Right atrium auricular region (tissue), 2 donors: Measurements from ENCODE around the gene PXDN. TPM values are rescaled to one million over a fixed set of nuclear protein-coding genes. Genes with fewer than 3 reads are reported as not detected.
"Not testable (repeated sequence)": the region's sequence is repeated elsewhere in the genome, so short reads cannot be mapped to it uniquely, and the experiment has no call there.

ENCODE experiments used
- DNase-seq: peaks from one replicate; pipeline ENCODE4 v3.0.0-alpha.2; 2019; ENCODE audit warnings: low spot score
- H3K27ac ChIP-seq, 2 donors: fragments of 200-600 bp; sonication (generic); 1 replicate in 1 of 2; 2 replicates in 1 of 2; pipeline ENCODE4 v1.5.1; 2016 to 2019
- H3K27me3 ChIP-seq, 2 donors: fragments of 200-600 bp; sonication (generic); one replicate each; pipeline versions ENCODE4 v1.5.1 to v1.6.0; 2017 to 2019
- H3K36me3 ChIP-seq: fragments of 200-600 bp; sonication (generic); one replicate; pipeline ENCODE4 v1.5.1; 2016
- H3K4me1 ChIP-seq, 2 donors: fragments of 200-600 bp; sonication (generic); one replicate each; pipeline versions ENCODE4 v1.5.1 to v1.6.0; 2017 to 2019
- H3K4me3 ChIP-seq, 2 donors: fragments of 200-600 bp; sonication (generic); 1 replicate in 1 of 2; 2 replicates in 1 of 2; pipeline ENCODE4 v1.5.1; 2017 to 2019; ENCODE audit warnings: mild to moderate bottlenecking in 1 of 2, moderate library complexity in 1 of 2
- H3K9me3 ChIP-seq, 2 donors: fragments of 200-600 bp; sonication (generic); one replicate each; pipeline ENCODE4 v1.5.1; 2019
- total RNA-seq, 2 donors: library from RNA; depleted of rRNA; stranded (reverse); fragments of >200 nt; gene quantifications; one replicate each; pipeline ENCODE4 v1.1.0, GENCODE V29; 2016
- TF ChIP-seq, protein P1 (sequence below), 2 donors: fragments of 200-600 bp; sonication (generic); IDR thresholded peaks; one replicate each; pipeline ENCODE4 v1.5.1; 2019; ENCODE audit warnings: antibody characterized with exemption in 2 of 2

The PXDN gene
- total RNA-seq, 2 donors from 2014 or later = 25.4 to 26.9 TPM

DNA sequence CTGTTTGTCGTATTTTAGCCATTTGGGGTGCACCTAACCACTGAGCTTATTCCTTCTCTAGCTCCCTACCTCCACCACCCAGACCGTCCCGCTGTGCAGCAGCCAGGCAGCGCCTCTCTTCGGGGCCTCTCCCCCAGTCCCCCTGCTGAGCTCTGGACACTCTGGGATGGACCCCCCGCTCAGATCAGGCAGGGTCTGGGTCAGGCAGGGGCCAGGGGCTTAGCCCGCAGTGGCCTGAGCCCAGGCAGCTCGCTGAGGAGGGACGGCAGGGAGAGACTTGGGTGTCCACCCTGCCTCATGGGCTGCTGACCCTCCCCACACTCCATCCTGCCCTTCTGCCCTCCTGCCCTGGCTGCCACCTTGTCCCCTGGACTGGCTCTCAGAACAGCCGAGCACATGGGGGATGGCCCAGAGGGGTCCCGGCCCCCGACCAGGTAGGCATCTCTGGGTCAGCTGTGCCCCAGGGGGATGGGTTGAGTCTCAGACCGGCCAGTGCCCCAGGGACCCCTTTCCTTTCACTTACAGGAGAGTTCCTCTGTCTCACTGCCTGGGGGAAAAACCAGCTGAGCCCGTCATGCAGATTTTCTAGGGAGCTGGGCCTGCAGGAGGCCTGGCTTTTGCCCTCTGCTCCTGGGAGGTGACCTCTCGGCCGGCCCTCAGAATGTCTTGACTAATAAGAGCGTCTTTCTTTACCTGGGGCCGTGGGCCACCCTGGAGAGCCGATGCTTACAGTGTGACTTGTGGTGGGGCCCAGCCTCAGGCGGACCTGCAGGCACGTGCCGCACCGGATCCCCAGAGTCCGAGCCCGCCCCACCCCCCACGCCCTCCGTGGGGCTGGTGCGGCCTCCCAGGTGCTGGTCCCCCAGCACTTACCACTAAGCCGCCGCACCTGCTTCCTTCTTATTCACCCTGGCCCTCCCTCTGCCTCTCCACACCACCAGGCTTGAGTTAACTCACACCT, 22.8 kb upstream of the PXDN start:
- TF ChIP-seq, protein P1, sequence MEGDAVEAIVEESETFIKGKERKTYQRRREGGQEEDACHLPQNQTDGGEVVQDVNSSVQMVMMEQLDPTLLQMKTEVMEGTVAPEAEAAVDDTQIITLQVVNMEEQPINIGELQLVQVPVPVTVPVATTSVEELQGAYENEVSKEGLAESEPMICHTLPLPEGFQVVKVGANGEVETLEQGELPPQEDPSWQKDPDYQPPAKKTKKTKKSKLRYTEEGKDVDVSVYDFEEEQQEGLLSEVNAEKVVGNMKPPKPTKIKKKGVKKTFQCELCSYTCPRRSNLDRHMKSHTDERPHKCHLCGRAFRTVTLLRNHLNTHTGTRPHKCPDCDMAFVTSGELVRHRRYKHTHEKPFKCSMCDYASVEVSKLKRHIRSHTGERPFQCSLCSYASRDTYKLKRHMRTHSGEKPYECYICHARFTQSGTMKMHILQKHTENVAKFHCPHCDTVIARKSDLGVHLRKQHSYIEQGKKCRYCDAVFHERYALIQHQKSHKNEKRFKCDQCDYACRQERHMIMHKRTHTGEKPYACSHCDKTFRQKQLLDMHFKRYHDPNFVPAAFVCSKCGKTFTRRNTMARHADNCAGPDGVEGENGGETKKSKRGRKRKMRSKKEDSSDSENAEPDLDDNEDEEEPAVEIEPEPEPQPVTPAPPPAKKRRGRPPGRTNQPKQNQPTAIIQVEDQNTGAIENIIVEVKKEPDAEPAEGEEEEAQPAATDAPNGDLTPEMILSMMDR (IDR thresholded peaks at IDR 0.05) = no peak
- H3K4me1 ChIP-seq = no peaks in the 10 kb centered on the region
- H3K4me3 ChIP-seq = no peak overlapping the region
- no peak overlapping the region for H3K27ac ChIP-seq
- no peak for DNase-seq
- H3K27me3 ChIP-seq = no peaks in the 10 kb centered on the region
- no peaks in the 10 kb centered on the region for H3K36me3 ChIP-seq
- H3K9me3 ChIP-seq = no peaks in the 10 kb centered on the region

- no peak overlapping the region for H3K27ac ChIP-seq
- H3K4me1 ChIP-seq = no peaks in the 10 kb centered on the region
- no peak for DNase-seq
- no peaks in the 10 kb centered on the region for H3K27me3 ChIP-seq
- no peak overlapping the region for H3K4me3 ChIP-seq
- H3K9me3 ChIP-seq = no peaks in the 10 kb centered on the region
- TF ChIP-seq, protein P1 (IDR thresholded peaks at IDR 0.05) = no peak
- H3K36me3 ChIP-seq = no peaks in the 10 kb centered on the region
Observed at GRCh38 chr2:1766425-1766824, 22.1 kb upstream of the PXDN start.

DNA sequence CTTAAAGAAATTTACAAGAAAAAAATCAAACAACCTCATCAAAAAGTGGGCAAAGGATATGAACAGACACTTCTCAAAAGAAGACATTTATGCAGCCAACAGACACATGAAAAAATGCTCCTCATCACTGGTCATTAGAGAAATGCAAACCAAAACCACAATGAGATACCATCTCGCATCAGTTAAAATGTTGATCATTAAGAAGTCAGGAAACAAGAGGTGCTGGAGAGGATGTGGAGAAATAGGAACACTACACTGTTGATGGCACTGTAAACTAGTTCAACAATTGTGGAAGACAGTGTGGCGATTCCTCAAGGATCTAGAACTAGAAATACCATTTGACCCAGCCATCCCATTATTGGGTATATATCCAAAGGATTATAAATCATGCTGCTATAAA, 20.9 kb upstream of the PXDN start:
- not testable (repeated sequence) for H3K27ac ChIP-seq, H3K4me1 ChIP-seq, DNase-seq, H3K4me3 ChIP-seq, H3K27me3 ChIP-seq, H3K9me3 ChIP-seq, H3K36me3 ChIP-seq

GRCh38 chr2:1759611-1759930, 15.3 kb upstream of the PXDN start:
- Histone ChIP-seq H3K4me3 (no peak overlapping the region), H3K27ac (no peak overlapping the region), H3K36me3 (no peaks in the 10 kb centered on the region), H3K4me1 (peaks cover 0 to 5% of the 10 kb centered on the region in 2 donors), H3K9me3 (no peaks in the 10 kb centered on the region), H3K27me3 (no peaks in the 10 kb centered on the region)
- DNase-seq = no peak
- TF ChIP-seq, protein P1 (IDR thresholded peaks at IDR 0.05) = no peak

GRCh38 chr2:1758774-1759610, 14.7 kb upstream of the PXDN start:
- Histone ChIP-seq H3K36me3 (no peaks in the 10 kb centered on the region), H3K4me1 (peaks cover 0 to 5% of the 10 kb centered on the region in 2 donors), H3K27ac (no peak overlapping the region), H3K4me3 (no peak overlapping the region), H3K9me3 (no peaks in the 10 kb centered on the region), H3K27me3 (no peaks in the 10 kb centered on the region)
- TF ChIP-seq, protein P1 (IDR thresholded peaks at IDR 0.05) = no peak
- no peak for DNase-seq

DNA sequence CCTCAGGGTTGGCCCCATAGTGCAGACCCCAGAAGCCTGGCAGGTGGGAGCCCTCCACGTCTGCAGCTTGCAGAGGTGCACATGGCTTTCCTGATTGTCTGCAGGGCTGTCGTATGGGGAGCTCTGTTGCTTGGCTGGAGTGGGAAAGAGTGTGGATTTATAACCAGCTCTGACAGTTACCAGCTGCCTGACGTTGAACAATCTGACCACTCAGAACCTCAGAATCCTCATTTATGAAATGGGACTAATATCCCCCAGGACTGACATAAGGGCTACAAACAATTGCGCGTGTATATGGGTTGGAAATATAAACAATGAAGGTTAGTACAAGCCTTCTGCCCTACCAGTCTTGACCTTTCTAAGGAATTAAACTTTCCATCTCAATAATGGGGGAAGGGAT, 13.9 kb upstream of the PXDN start:
- TF ChIP-seq, protein P1 (IDR thresholded peaks at IDR 0.05) = no peak
- H3K9me3 ChIP-seq = no peaks in the 10 kb centered on the region
- H3K4me3 ChIP-seq = no peak overlapping the region
- no peak overlapping the region for H3K27ac ChIP-seq
- peaks cover 0 to 5% of the 10 kb centered on the region in 2 donors for H3K4me1 ChIP-seq
- DNase-seq = no peak
- H3K36me3 ChIP-seq = no peaks in the 10 kb centered on the region
- H3K27me3 ChIP-seq = no peaks in the 10 kb centered on the region
